ENCODE data around the gene UNC119B. TPM values are rescaled to one million over a fixed set of nuclear protein-coding genes. Genes with fewer than 3 reads are reported as not detected.

UNC119B gene
- total RNA-seq, 3 donors from 2014 or later = 19.2 to 24.0 (median 22.0) TPM

DNA sequence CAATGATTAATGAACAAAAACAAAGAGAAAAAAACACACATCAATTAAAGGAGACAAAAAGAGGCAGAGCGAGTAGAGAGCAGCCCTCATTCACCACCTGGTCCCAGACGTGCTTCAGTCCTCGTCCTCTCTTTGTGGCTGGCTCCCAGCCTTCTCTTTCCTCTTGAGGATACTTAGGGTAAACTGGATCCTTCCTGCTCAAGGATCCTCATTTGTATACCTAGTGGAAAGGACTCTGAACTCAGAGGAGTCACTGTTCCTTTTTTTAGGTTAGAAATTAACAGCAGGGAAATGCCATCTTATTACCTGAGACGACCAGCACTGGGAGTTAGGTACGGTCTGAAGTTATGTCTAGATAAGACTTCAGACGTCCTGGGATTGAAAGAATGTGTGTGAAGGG, 13.6 kb upstream of the UNC119B start:
- TF ChIP-seq POLR2A (IDR thresholded peaks at IDR 0.05) = no peak
- no peak for TF ChIP-seq POLR2AphosphoS5 (IDR thresholded peaks at IDR 0.05)
- TF ChIP-seq, protein P1, sequence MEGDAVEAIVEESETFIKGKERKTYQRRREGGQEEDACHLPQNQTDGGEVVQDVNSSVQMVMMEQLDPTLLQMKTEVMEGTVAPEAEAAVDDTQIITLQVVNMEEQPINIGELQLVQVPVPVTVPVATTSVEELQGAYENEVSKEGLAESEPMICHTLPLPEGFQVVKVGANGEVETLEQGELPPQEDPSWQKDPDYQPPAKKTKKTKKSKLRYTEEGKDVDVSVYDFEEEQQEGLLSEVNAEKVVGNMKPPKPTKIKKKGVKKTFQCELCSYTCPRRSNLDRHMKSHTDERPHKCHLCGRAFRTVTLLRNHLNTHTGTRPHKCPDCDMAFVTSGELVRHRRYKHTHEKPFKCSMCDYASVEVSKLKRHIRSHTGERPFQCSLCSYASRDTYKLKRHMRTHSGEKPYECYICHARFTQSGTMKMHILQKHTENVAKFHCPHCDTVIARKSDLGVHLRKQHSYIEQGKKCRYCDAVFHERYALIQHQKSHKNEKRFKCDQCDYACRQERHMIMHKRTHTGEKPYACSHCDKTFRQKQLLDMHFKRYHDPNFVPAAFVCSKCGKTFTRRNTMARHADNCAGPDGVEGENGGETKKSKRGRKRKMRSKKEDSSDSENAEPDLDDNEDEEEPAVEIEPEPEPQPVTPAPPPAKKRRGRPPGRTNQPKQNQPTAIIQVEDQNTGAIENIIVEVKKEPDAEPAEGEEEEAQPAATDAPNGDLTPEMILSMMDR (IDR thresholded peaks at IDR 0.05) = no peak
- Histone ChIP-seq H3K36me3 (no peaks in the 10 kb centered on the region), H3K4me3 (no peak overlapping the region), H3K4me1 (no peaks in the 10 kb centered on the region), H3K9me3 (no peaks in the 10 kb centered on the region), H3K27me3 (no peaks in the 10 kb centered on the region), H3K27ac (no peak overlapping the region)
- no peak for DNase-seq (ENCODE audit: low spot score in 2 of 2)
- intact Hi-C loops (cut with DNase I; ENCODE audit: low total_unique reads) = no loop called here

DNA sequence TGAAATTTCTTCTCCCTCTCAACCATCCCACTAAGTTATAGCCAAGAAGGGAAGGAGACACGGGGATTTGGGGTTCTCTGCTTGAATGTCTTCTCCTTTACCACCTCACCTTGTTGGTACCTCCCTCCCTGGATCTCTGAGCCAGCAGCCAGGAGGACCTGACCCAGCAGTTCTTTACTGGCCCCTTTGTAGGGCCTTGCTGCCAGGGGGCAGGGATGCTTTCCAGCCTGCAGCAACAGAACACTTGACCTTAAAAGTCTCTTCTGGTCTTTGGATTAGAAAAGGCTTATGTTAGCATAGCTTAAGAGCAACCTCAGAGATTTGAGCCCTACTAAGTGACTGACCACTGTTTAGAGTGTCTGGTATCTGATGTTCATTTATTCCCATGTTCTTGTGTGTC, 12.9 kb upstream of the UNC119B start:
- H3K9me3 ChIP-seq = no peaks in the 10 kb centered on the region

DNA sequence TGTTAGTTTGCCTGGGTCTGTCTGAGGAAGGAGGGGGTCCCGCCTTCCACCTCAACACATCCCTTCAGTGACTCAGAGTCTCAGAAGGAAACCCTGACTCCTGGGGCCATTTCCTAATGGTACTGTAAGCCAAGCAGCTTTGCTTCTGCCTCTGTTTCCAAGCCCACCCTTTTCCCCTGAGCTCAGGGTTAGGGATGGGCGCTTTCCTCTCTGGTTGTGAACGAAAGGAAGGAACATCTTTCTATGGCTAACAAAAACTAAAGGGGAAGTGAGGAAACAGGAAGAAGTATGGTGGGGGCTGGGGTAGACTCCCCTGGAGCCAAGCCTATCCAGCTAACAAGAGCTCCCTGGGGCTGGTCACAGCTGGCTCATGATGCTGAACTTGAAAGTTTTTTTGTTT, 11.6 kb upstream of the UNC119B start:
- H3K4me3 ChIP-seq = no peak overlapping the region
- no peaks in the 10 kb centered on the region for H3K36me3 ChIP-seq
- H3K9me3 ChIP-seq = no peaks in the 10 kb centered on the region
- no peak overlapping the region for H3K27ac ChIP-seq
- no peak for DNase-seq (ENCODE audit: low spot score in 2 of 2)
- TF ChIP-seq POLR2A (IDR thresholded peaks at IDR 0.05) = no peak
- TF ChIP-seq POLR2AphosphoS5 (IDR thresholded peaks at IDR 0.05) = no peak
- TF ChIP-seq, protein P1 (IDR thresholded peaks at IDR 0.05) = no peak
- no peaks in the 10 kb centered on the region for H3K4me1 ChIP-seq
- H3K27me3 ChIP-seq = no peaks in the 10 kb centered on the region
- intact Hi-C loops (cut with DNase I; ENCODE audit: low total_unique reads) = no loop called here

More for the DNA sequence above, 12.9 kb upstream of the UNC119B start:
- Histone ChIP-seq H3K27me3 (no peaks in the 10 kb centered on the region), H3K36me3 (no peaks in the 10 kb centered on the region), H3K4me3 (no peak overlapping the region), H3K27ac (no peak overlapping the region), H3K4me1 (no peaks in the 10 kb centered on the region)
- DNase-seq (ENCODE audit: low spot score in 2 of 2) = no peak
- TF ChIP-seq, protein P1 (IDR thresholded peaks at IDR 0.05) = no peak
- TF ChIP-seq POLR2AphosphoS5 (IDR thresholded peaks at IDR 0.05) = no peak
- TF ChIP-seq POLR2A (IDR thresholded peaks at IDR 0.05) = no peak
- intact Hi-C loops (cut with DNase I; ENCODE audit: low total_unique reads) = no loop called here

DNA sequence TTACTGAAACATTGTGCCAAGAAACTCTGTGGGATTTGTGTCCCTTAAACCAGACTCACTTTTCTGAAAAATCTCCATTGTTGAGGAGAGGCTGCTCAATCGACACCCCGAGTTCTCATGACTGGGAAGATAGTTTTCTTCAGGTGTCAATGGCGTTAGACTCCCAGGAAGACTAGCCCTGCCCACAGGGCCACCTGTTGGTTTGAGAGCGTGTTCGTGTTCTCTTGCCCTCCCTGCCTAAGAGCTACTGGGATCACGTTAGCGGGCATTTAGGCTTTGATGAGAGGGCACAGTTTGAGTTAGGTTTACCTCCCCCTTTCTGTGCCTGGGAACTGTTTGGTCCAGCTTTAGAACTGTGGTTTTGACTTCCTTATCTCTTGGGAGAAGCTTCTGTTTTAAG, 10.7 kb upstream of the UNC119B start:
- no peak overlapping the region for H3K27ac ChIP-seq
- no peaks in the 10 kb centered on the region for H3K27me3 ChIP-seq
- TF ChIP-seq POLR2AphosphoS5 (IDR thresholded peaks at IDR 0.05) = no peak
- TF ChIP-seq, protein P1 (IDR thresholded peaks at IDR 0.05) = no peak
- no peak for TF ChIP-seq POLR2A (IDR thresholded peaks at IDR 0.05)
- intact Hi-C loops (cut with DNase I; ENCODE audit: low total_unique reads) = no loop called here
- H3K9me3 ChIP-seq = no peaks in the 10 kb centered on the region
- H3K36me3 ChIP-seq = no peaks in the 10 kb centered on the region
- DNase-seq (ENCODE audit: low spot score in 2 of 2) = no peak
- H3K4me1 ChIP-seq = no peaks in the 10 kb centered on the region
- no peak overlapping the region for H3K4me3 ChIP-seq

DNA sequence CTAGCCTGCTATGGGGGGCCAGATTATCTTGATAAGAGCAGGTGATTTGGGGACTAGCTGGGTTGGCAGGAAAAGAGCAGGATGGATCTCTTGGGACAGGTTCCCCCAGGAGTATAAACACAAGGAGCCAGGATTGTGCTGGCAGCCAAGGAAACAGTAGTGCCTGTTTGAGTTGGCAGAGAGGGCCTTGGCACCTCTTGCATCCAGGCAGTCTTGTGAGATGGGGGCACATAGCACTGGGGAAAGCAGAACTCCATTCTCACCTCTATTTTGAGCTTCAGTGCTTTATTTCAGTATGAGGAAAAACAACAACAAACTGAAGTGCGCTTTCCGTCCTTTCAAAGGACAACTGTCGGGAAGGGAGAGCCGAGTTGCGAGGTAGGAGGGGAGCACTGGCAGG, 9.4 kb upstream of the UNC119B start:
- H3K4me3 ChIP-seq = no peak overlapping the region
- H3K4me1 ChIP-seq = no peaks in the 10 kb centered on the region
- no peaks in the 10 kb centered on the region for H3K9me3 ChIP-seq
- H3K36me3 ChIP-seq = no peaks in the 10 kb centered on the region
- no peak for DNase-seq (ENCODE audit: low spot score in 2 of 2)
- intact Hi-C loops (cut with DNase I; ENCODE audit: low total_unique reads) = no loop called here
- no peak overlapping the region for H3K27ac ChIP-seq
- H3K27me3 ChIP-seq = no peaks in the 10 kb centered on the region
- TF ChIP-seq POLR2A (IDR thresholded peaks at IDR 0.05) (no peak), POLR2AphosphoS5 (IDR thresholded peaks at IDR 0.05) (no peak)
- TF ChIP-seq, protein P1 (IDR thresholded peaks at IDR 0.05) = no peak
